DOHH2 (cell line): ENCODE data around the gene ATG2B.

Experiments
- H3F3A ChIP-seq: fragments of 200-600 bp; sonication (generic), shearing (Covaris generic); 2 replicates; pipeline ENCODE4 v1.6.0; 2016; ENCODE audit warnings: antibody characterized with exemption, mild to moderate bottlenecking; ENCODE audit not compliant: control insufficient read depth, insufficient read depth
- H3K27ac ChIP-seq: fragments of 200-600 bp; sonication (generic); 2 replicates; pipeline ENCODE4 v1.5.1; 2014; ENCODE audit warnings: low read depth, mild to moderate bottlenecking, low read length, moderate library complexity
- H3K27me3 ChIP-seq: fragments of 200-600 bp; sonication (generic); 2 replicates; pipeline ENCODE4 v1.6.1; 2014; ENCODE audit warnings: mild to moderate bottlenecking, low read length, mixed read lengths; ENCODE audit not compliant: control insufficient read depth
- H3K36me3 ChIP-seq: fragments of 200-600 bp; sonication (generic); 2 replicates; pipeline ENCODE4 v1.6.1; 2014; ENCODE audit warnings: mild to moderate bottlenecking, low read length, moderate library complexity, mixed read lengths; ENCODE audit not compliant: control insufficient read depth
- H3K4me1 ChIP-seq: fragments of 200-600 bp; sonication (generic); 2 replicates; pipeline ENCODE4 v1.6.1; 2014; ENCODE audit warnings: mild to moderate bottlenecking, low read length, mixed read lengths; ENCODE audit not compliant: control insufficient read depth
- H3K4me2 ChIP-seq: fragments of 200-600 bp; sonication (generic); 2 replicates; pipeline ENCODE4 v1.6.0; 2014; ENCODE audit warnings: mild to moderate bottlenecking, low read length, moderate library complexity
- H3K4me3 ChIP-seq: fragments of 200-600 bp; sonication (generic); 2 replicates; pipeline ENCODE4 v1.5.1; 2014; ENCODE audit warnings: mild to moderate bottlenecking, low read length, mixed read lengths
- H3K79me2 ChIP-seq: fragments of 200-600 bp; sonication (generic); 2 replicates; pipeline ENCODE4 v1.6.1; 2014; ENCODE audit warnings: mild to moderate bottlenecking, low read length, mixed read lengths; ENCODE audit not compliant: control insufficient read depth
- H3K9me2 ChIP-seq: fragments of 200-600 bp; sonication (generic); replicated peaks from 2 replicates; pipeline ENCODE4 v1.6.1; 2014; ENCODE audit warnings: mild to moderate bottlenecking, low read length, mixed read lengths; ENCODE audit not compliant: control insufficient read depth
- H3K9me3 ChIP-seq: fragments of 200-600 bp; sonication (generic); 2 replicates; pipeline ENCODE4 v1.6.1; 2014; ENCODE audit warnings: antibody characterized with exemption, low read length, mixed read lengths; ENCODE audit not compliant: control insufficient read depth, insufficient read depth
- H4K20me1 ChIP-seq: fragments of 200-600 bp; sonication (generic); 2 replicates; pipeline ENCODE4 v1.6.0; 2014; ENCODE audit warnings: low read depth, mild to moderate bottlenecking, antibody characterized with exemption, low read length, moderate library complexity; ENCODE audit not compliant: control insufficient read depth, insufficient read depth
- CTCF ChIP-seq: fragments of 200-600 bp; sonication (generic); IDR thresholded peaks from one replicate; pipeline ENCODE4 v1.5.1; 2014; ENCODE audit warnings: antibody characterized with exemption, mild to moderate bottlenecking, low read depth, low read length; ENCODE audit not compliant: poor library complexity, severe bottlenecking
- EZH2phosphoT487 ChIP-seq: fragments of 200-600 bp; sonication (generic); IDR thresholded peaks from 2 replicates; pipeline ENCODE4 v1.6.1; 2017; ENCODE audit warnings: borderline replicate concordance, mild to moderate bottlenecking, antibody characterized with exemption, low read length, moderate library complexity, mixed read lengths

ATG2B gene

GRCh38 chr14:96341323-96341722, 21.8 kb downstream of the ATG2B start:
- Histone ChIP-seq H3K36me3 (peaks cover 35% of the 10 kb centered on the region), H3K9me3 (no peaks in the 10 kb centered on the region), H3K4me2 (no peak overlapping the region), H3K27me3 (no peaks in the 10 kb centered on the region), H3K4me1 (no peaks in the 10 kb centered on the region), H4K20me1 (no peaks in the 10 kb centered on the region), H3K9me2 (no peaks in the 10 kb centered on the region), H3K4me3 (no peak overlapping the region), H3F3A (no peaks in the 10 kb centered on the region), H3K27ac (no peak overlapping the region), H3K79me2 (no peaks in the 10 kb centered on the region)
- TF ChIP-seq EZH2phosphoT487 (no peak), CTCF (no peak)

- Histone ChIP-seq H3K36me3 (peaks cover 24% of the 10 kb centered on the region), H3F3A (no peaks in the 10 kb centered on the region), H3K4me1 (no peaks in the 10 kb centered on the region), H3K4me2 (no peak overlapping the region), H3K4me3 (no peak overlapping the region), H4K20me1 (no peaks in the 10 kb centered on the region), H3K9me3 (no peaks in the 10 kb centered on the region), H3K27me3 (no peaks in the 10 kb centered on the region), H3K27ac (no peak overlapping the region), H3K9me2 (no peaks in the 10 kb centered on the region), H3K79me2 (no peaks in the 10 kb centered on the region)
- TF ChIP-seq CTCF (no peak), EZH2phosphoT487 (no peak)
Measured at GRCh38 chr14:96338551-96338950, 24.6 kb downstream of the ATG2B start.

GRCh38 chr14:96324219-96324618, 38.9 kb downstream of the ATG2B start:
- no peak overlapping the region for H3K27ac ChIP-seq
- TF ChIP-seq CTCF (no peak), EZH2phosphoT487 (no peak)
- peaks cover 35% of the 10 kb centered on the region for H3K36me3 ChIP-seq

GRCh38 chr14:96320605-96321004, 42.5 kb downstream of the ATG2B start:
- Histone ChIP-seq H3K36me3 (peaks cover 41% of the 10 kb centered on the region), H3F3A (no peaks in the 10 kb centered on the region), H3K79me2 (no peaks in the 10 kb centered on the region), H3K9me2 (no peaks in the 10 kb centered on the region), H3K4me1 (no peaks in the 10 kb centered on the region), H3K9me3 (no peaks in the 10 kb centered on the region), H3K4me3 (no peak overlapping the region), H4K20me1 (no peaks in the 10 kb centered on the region), H3K27me3 (no peaks in the 10 kb centered on the region), H3K4me2 (no peak overlapping the region), H3K27ac (no peak overlapping the region)
- TF ChIP-seq CTCF, result no peak
- no peak for TF ChIP-seq EZH2phosphoT487

More at GRCh38 chr14:96324219-96324618, 38.9 kb downstream of the ATG2B start:
- no peak overlapping the region for H3K4me3 ChIP-seq
- no peaks in the 10 kb centered on the region for H3K4me1 ChIP-seq
- no peaks in the 10 kb centered on the region for H3K9me3 ChIP-seq
- no peak overlapping the region for H3K4me2 ChIP-seq
- no peaks in the 10 kb centered on the region for H3K9me2 ChIP-seq
- no peaks in the 10 kb centered on the region for H3K27me3 ChIP-seq
- H3K79me2 ChIP-seq, result no peaks in the 10 kb centered on the region
- no peaks in the 10 kb centered on the region for H4K20me1 ChIP-seq
- H3F3A ChIP-seq, result no peaks in the 10 kb centered on the region
